HCT116 (cell line): ENCODE measurements around the gene IL3. TPM values are rescaled to one million over a fixed set of nuclear protein-coding genes. Genes with fewer than 3 reads are reported as not detected.
A peak's percentile ranks its signal among the peaks of the same experiment; 100 is the strongest.

Experiments
- ATAC-seq: fragments of 200-7000 bp; cut with Tn5 transposase; 2 replicates; pipeline ENCODE4 v1.9.1; 2020; ENCODE audit warnings: mild to moderate bottlenecking, moderate library complexity
- BruUV-seq: library from RNA; stranded (reverse); fragments of 400-500 nt; replicated peaks from 2 replicates; lab custom pipeline; 2021; lab: Mats Ljungman, UMichigan
- CTCF ChIA-PET: fragments of 300-600 bp; sonication (Branson Sonifier 250); formaldehyde crosslinking; loops from one replicate; lab custom pipeline; 2021; ENCODE audit warnings: antibody characterized with exemption; lab: Charles Lee
- POLR2A ChIA-PET: fragments of 300-600, 350-600 bp; sonication (Branson Sonifier 250); formaldehyde crosslinking; loops from one replicate; lab custom pipeline; 2021; ENCODE audit warnings: antibody characterized with exemption; lab: Charles Lee
- RAD21 ChIA-PET, 2 experiments: fragments of 300-600 bp; sonication (Branson Sonifier 250); formaldehyde crosslinking; loops; one replicate each; lab custom pipeline; 2023; ENCODE audit warnings: low total read pairs in 2 of 2; ENCODE audit not compliant: uncharacterized antibody in 2 of 2, unreplicated experiment in 2 of 2, low non-redundant PET in 1 of 2; lab: Charles Lee
- DNase-seq: peaks from one replicate; pipeline ENCODE4 v3.0.0-alpha.2; 2010; ENCODE audit warnings: low read depth, low spot score
- H2AFZ ChIP-seq: fragments of 200-600 bp; shearing (Covaris generic), sonication (generic); 2 replicates; pipeline ENCODE4 v1.6.1; 2017; ENCODE audit warnings: low read depth, mixed run types, mixed read lengths, antibody characterized with exemption, low read length; ENCODE audit not compliant: poor library complexity, severe bottlenecking
- H3K27ac ChIP-seq: 2 replicates; pipeline ENCODE4 v1.5.1; 2012; ENCODE audit warnings: low read depth, low read length
- H3K27me3 ChIP-seq: fragments of 200-600 bp; sonication (generic); 2 replicates; pipeline ENCODE4 v1.6.1; 2016; ENCODE audit warnings: mixed run types, low read length, mixed read lengths; ENCODE audit not compliant: insufficient read depth
- H3K36me3 ChIP-seq, 2 experiments: fragments of 200-500 bp in 1 of 2; fragments of 200-600 bp in 1 of 2; sonication (Bioruptor generic) in 1 of 2; sonication (generic) in 1 of 2; 2 replicates each; pipeline versions ENCODE4 v1.5.1 to v1.6.1; 2014 to 2016; ENCODE audit warnings: low read length in 2 of 2, inconsistent platforms in 1 of 2, mixed read lengths in 1 of 2, mixed run types in 1 of 2; ENCODE audit not compliant: insufficient read depth in 2 of 2, control insufficient read depth in 1 of 2
- H3K4me1 ChIP-seq, 2 experiments: fragments of 200-600 bp in 1 of 2; sonication (generic) in 1 of 2; 2 replicates each; pipeline versions ENCODE4 v1.5.1 to v1.6.1; 2012 to 2017; ENCODE audit warnings: low read length in 2 of 2, inconsistent platforms in 1 of 2, mild to moderate bottlenecking in 1 of 2, mixed read lengths in 1 of 2, mixed run types in 1 of 2, moderate library complexity in 1 of 2; ENCODE audit not compliant: insufficient read depth in 2 of 2, control insufficient read depth in 1 of 2
- H3K4me2 ChIP-seq: fragments of 200-600 bp; sonication (generic); 2 replicates; pipeline ENCODE4 v1.6.1; 2017; ENCODE audit warnings: mixed run types, low read length, mixed read lengths
- H3K4me3 ChIP-seq, 2 experiments: fragments of 200-600 bp in 1 of 2; sonication (generic) in 1 of 2; replicated peaks in 1 of 2; 2 replicates each; pipeline ENCODE4 v1.5.1; 2011 to 2016; ENCODE audit warnings: low read length in 2 of 2, control low read depth in 1 of 2, low read depth in 1 of 2, mild to moderate bottlenecking in 1 of 2, mixed read lengths in 1 of 2, mixed run types in 1 of 2
- H3K79me2 ChIP-seq: fragments of 200-600 bp; sonication (generic); 2 replicates; pipeline ENCODE4 v1.6.1; 2017; ENCODE audit warnings: mild to moderate bottlenecking, mixed run types, low read length, moderate library complexity, mixed read lengths; ENCODE audit not compliant: insufficient read depth
- H3K9ac ChIP-seq: fragments of 200-600 bp; sonication (generic); 2 replicates; pipeline ENCODE4 v1.6.1; 2016; ENCODE audit warnings: low read length, mixed read lengths
- H3K9me2 ChIP-seq: fragments of 200-600 bp; sonication (generic), shearing (Covaris generic); 2 replicates; pipeline ENCODE4 v1.6.1; 2017; ENCODE audit warnings: mixed run types, mild to moderate bottlenecking, moderate library complexity; ENCODE audit not compliant: insufficient read depth
- H3K9me3 ChIP-seq, 2 experiments: fragments of 200-500 bp in 1 of 2; fragments of 200-600 bp in 1 of 2; sonication (Bioruptor generic) in 1 of 2; sonication (generic) in 1 of 2; 2 replicates each; pipeline ENCODE4 v1.6.1; 2014 to 2017; ENCODE audit warnings: low read length in 2 of 2, mixed read lengths in 2 of 2, inconsistent platforms in 1 of 2, low read depth in 1 of 2, mild to moderate bottlenecking in 1 of 2, mixed run types in 1 of 2, moderate library complexity in 1 of 2; ENCODE audit not compliant: control insufficient read depth in 1 of 2, insufficient read depth in 1 of 2
- H4K20me1 ChIP-seq: fragments of 200-600 bp; sonication (generic), shearing (Covaris generic); 2 replicates; pipeline ENCODE4 v1.6.1; 2017; ENCODE audit warnings: mixed run types, mild to moderate bottlenecking, moderate library complexity; ENCODE audit not compliant: insufficient read depth
- CBX3 ChIP-seq: IDR thresholded peaks from 2 replicates; pipeline ENCODE4 v1.6.1; 2012; ENCODE audit warnings: low read depth
- EGR1 ChIP-seq: IDR thresholded peaks from 2 replicates; pipeline ENCODE4 v1.6.1; 2012; ENCODE audit warnings: low read depth
- MAX ChIP-seq: IDR thresholded peaks from 2 replicates; pipeline ENCODE4 v1.6.1; 2012
- POLR2AphosphoS5 ChIP-seq: IDR thresholded peaks from 2 replicates; pipeline ENCODE4 v1.6.1; 2011; ENCODE audit warnings: mild to moderate bottlenecking, low read depth, low read length, moderate library complexity
- REST ChIP-seq: IDR thresholded peaks from 2 replicates; pipeline ENCODE4 v1.6.1; 2012; ENCODE audit warnings: low read depth
- ZNF274 ChIP-seq: fragments of 200-500 bp; sonication (Bioruptor generic); IDR thresholded peaks from 2 replicates; pipeline ENCODE4 v1.6.1; 2014; ENCODE audit warnings: mild to moderate bottlenecking, low read depth, low read length, inconsistent platforms
- intact Hi-C: fragments of 100-400 bp; cut with micrococcal nuclease; formaldehyde crosslinking; loops from 2 replicates; pipeline ENCODE4 v1.10.0; 2022
- total RNA-seq: library from RNA; stranded (reverse); gene quantifications from one replicate; pipeline ENCODE4 v1.2.1, GENCODE V29; 2021; ENCODE audit not compliant: unreplicated experiment

The IL3 gene
- total RNA-seq, 1 experiment from 2014 or later = not detected

- no peak; the same call in 1 of the 2 replicates for ATAC-seq
- peak overlapping the region; percentile 9 for H2AFZ ChIP-seq
- no TSS peak for BruUV-seq
Measured at GRCh38 chr5:132074091-132074771, 13.8 kb downstream of the IL3 start.

GRCh38 chr5:132074772-132075718 lies 14.6 kb downstream of the IL3 start:
- H3K9ac ChIP-seq = no peak overlapping the region; the same call in 1 of the 2 replicates
- CTCF ChIA-PET = interaction anchor here (2.1 kb wide), 1 partner anchor 12 kb away, joined by 7 read pairs; no protein-coding TSS in a partner anchor

More at GRCh38 chr5:132074091-132074771, 13.8 kb downstream of the IL3 start:
- no peak overlapping the region; the same call in 1 of the 2 replicates for H3K27ac ChIP-seq
- no peaks in the 10 kb centered on the region for H3K9me2 ChIP-seq
- peaks cover 16 to 29% of the 10 kb centered on the region in 2 experiments for H3K4me1 ChIP-seq
- no peaks in the 10 kb centered on the region for H4K20me1 ChIP-seq
- H3K9me3 ChIP-seq = no peaks in the 10 kb centered on the region
- ChIA-PET CTCF (interaction anchor here (2.1 kb wide), 1 partner anchor 11 kb away, joined by 7 read pairs; no protein-coding TSS in a partner anchor), POLR2A (no interaction called here), RAD21 (no interaction called here)
- H3K27me3 ChIP-seq = no peaks in the 10 kb centered on the region
- intact Hi-C loops = no loop called here
- peak overlapping the region; percentile 62 for H3K4me2 ChIP-seq
- no peak for DNase-seq
- TF ChIP-seq EGR1 (no peak), CBX3 (no peak)
- H3K79me2 ChIP-seq = no peaks in the 10 kb centered on the region
- H3K36me3 ChIP-seq = no peaks in the 10 kb centered on the region
- H3K9ac ChIP-seq = no peak overlapping the region
- H3K4me3 ChIP-seq = no peak overlapping the region

More at GRCh38 chr5:132074772-132075718, 14.6 kb downstream of the IL3 start:
- Histone ChIP-seq H3K9me3 (no peaks in the 10 kb centered on the region), H3K9me2 (no peaks in the 10 kb centered on the region), H3K79me2 (no peaks in the 10 kb centered on the region), H2AFZ (peak overlapping the region; percentile 62), H4K20me1 (no peaks in the 10 kb centered on the region), H3K27me3 (no peaks in the 10 kb centered on the region)
- intact Hi-C loops = no loop called here
- ATAC-seq = peak; percentile 77
- BruUV-seq = no TSS peak
- RAD21 ChIA-PET = no interaction called here
- POLR2A ChIA-PET = no interaction called here
- TF ChIP-seq ZNF274 (no peak), POLR2AphosphoS5 (no peak), MAX (peak; percentile 57; the same call in 1 of the 2 replicates), EGR1 (peak; percentile 74), REST (no peak)
- TF ChIP-seq, all 23 proteins: peak for 2
- H3K4me3 ChIP-seq = peak overlapping the region in 1 of 2 experiments; percentile 9; a peak in 1 of 4 replicates
- H3K27ac ChIP-seq = no peak overlapping the region; the same call in 1 of the 2 replicates
- peaks cover 16 to 29% of the 10 kb centered on the region in 2 experiments for H3K4me1 ChIP-seq
- no peaks in the 10 kb centered on the region for H3K36me3 ChIP-seq
- H3K4me2 ChIP-seq = peak overlapping the region; percentile 62
- peak; percentile 29 for DNase-seq
